Uterus (tissue), 4 donors: ENCODE data around the gene CDX1. TPM values are rescaled to one million over a fixed set of nuclear protein-coding genes. Genes with fewer than 3 reads are reported as not detected.

Source experiments
- DNase-seq, 2 donors: peaks; one replicate each; pipeline ENCODE4 v3.0.0-alpha.2; 2019 to 2020
- H3K27ac ChIP-seq, 2 donors: fragments of 200-600 bp; sonication (generic); 1 replicate in 1 of 2; 2 replicates in 1 of 2; pipeline ENCODE4 v1.5.1; 2016 to 2018
- H3K27me3 ChIP-seq, 2 donors: fragments of 200-600 bp; sonication (generic); one replicate each; pipeline ENCODE4 v1.5.1; 2018 to 2019; ENCODE audit warnings: control low read depth in 1 of 2
- H3K36me3 ChIP-seq, 2 donors: fragments of 200-600 bp; sonication (generic); one replicate each; pipeline ENCODE4 v1.5.1; 2019; ENCODE audit warnings: control low read depth in 1 of 2
- H3K4me1 ChIP-seq, 2 donors: fragments of 200-600 bp; sonication (generic); one replicate each; pipeline ENCODE4 v1.5.1; 2018 to 2019; ENCODE audit warnings: control low read depth in 1 of 2
- H3K4me3 ChIP-seq, 2 donors: fragments of 200-600 bp; sonication (generic); 1 replicate in 1 of 2; 2 replicates in 1 of 2; pipeline ENCODE4 v1.5.1; 2018 to 2019; ENCODE audit warnings: mild to moderate bottlenecking in 1 of 2
- H3K9me3 ChIP-seq, 2 donors: fragments of 200-600 bp; sonication (generic); one replicate each; pipeline ENCODE4 v1.5.1; 2019; ENCODE audit warnings: control low read depth in 1 of 2
- CTCF ChIP-seq, 4 experiments: fragments of 200-600 bp in 2 of 4; fragments of 450-650 bp in 2 of 4; sonication (generic) in 2 of 4; IDR thresholded peaks; one replicate each; pipeline ENCODE4 v1.5.1; 2016 to 2019; ENCODE audit warnings: antibody characterized with exemption in 4 of 4, mild to moderate bottlenecking in 2 of 4, moderate library complexity in 1 of 4
- POLR2A ChIP-seq, 2 donors: fragments of 450-650 bp; IDR thresholded peaks; one replicate each; pipeline ENCODE4 v1.6.1; 2016; ENCODE audit warnings: antibody characterized with exemption in 2 of 2, mild to moderate bottlenecking in 1 of 2, moderate library complexity in 1 of 2
- intact Hi-C: fragments of 100-400 bp; cut with DNase I; formaldehyde crosslinking; loops from one replicate; pipeline ENCODE4 v1.15.1; 2023; ENCODE audit warnings: low total_unique reads
- total RNA-seq, 4 donors: library from RNA; depleted of rRNA in 3 of 4; stranded (reverse); fragments of >200 nt in 3 of 4; gene quantifications; one replicate each; pipeline versions ENCODE4 v1.1.0 to v1.2.4, GENCODE V29; 2014 to 2023
- donor health status: DM: yes; HTN: yes; CAD: no.

Gene CDX1
- total RNA-seq, 4 donors from 2014 or later, result 0.29 to 0.77 (median 0.38) TPM

GRCh38 chr5:150195736-150196485 lies 29.3 kb downstream of the CDX1 start:
- H3K36me3 ChIP-seq, result no peaks in the 10 kb centered on the region
- no peaks in the 10 kb centered on the region for H3K4me1 ChIP-seq
- H3K4me3 ChIP-seq, result no peak overlapping the region
- TF ChIP-seq CTCF (IDR thresholded peaks at IDR 0.05) (no peak), POLR2A (IDR thresholded peaks at IDR 0.05) (no peak)
- DNase-seq, result no peak
- no peaks in the 10 kb centered on the region for H3K9me3 ChIP-seq
- intact Hi-C loops, result no loop called here
- H3K27ac ChIP-seq, result no peak overlapping the region
- no peaks in the 10 kb centered on the region for H3K27me3 ChIP-seq

DNA sequence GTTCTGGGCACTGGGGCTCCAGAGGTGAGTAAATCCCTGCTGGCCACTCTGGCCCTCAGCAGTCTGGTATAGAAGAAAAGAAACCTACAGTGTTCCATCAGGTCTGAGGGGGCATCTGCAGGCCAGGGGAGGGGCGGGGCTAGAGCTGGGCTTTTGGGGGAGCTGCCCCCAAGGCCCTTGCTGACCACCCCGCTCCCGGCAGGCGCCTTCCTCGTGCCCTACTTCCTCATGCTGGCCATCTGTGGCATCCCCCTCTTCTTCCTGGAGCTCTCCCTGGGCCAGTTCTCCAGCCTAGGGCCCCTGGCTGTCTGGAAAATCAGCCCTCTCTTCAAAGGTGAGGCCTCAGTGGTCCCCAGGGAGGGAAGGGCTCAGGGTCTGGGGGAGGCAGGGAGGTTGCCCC lies 29.9 kb downstream of the CDX1 start:
- no peak for TF ChIP-seq POLR2A (IDR thresholded peaks at IDR 0.05)
- TF ChIP-seq CTCF (IDR thresholded peaks at IDR 0.05), result no peak

GRCh38 chr5:150196986-150197385 lies 30.4 kb downstream of the CDX1 start:
- no peak for TF ChIP-seq CTCF (IDR thresholded peaks at IDR 0.05)
- intact Hi-C loops, result no loop called here

More for the DNA sequence above, 29.9 kb downstream of the CDX1 start:
- H3K27me3 ChIP-seq, result no peaks in the 10 kb centered on the region
- H3K9me3 ChIP-seq, result no peaks in the 10 kb centered on the region
- DNase-seq, result no peak
- no peak overlapping the region for H3K27ac ChIP-seq
- intact Hi-C loops, result no loop called here
- no peaks in the 10 kb centered on the region for H3K4me1 ChIP-seq
- no peaks in the 10 kb centered on the region for H3K36me3 ChIP-seq
- no peak overlapping the region for H3K4me3 ChIP-seq

GRCh38 chr5:150197476-150197875 lies 30.9 kb downstream of the CDX1 start:
- intact Hi-C loops, result no loop called here
- Histone ChIP-seq H3K27ac (no peak overlapping the region), H3K9me3 (no peaks in the 10 kb centered on the region), H3K36me3 (no peaks in the 10 kb centered on the region), H3K4me1 (no peaks in the 10 kb centered on the region), H3K4me3 (no peak overlapping the region), H3K27me3 (no peaks in the 10 kb centered on the region)
- no peak for DNase-seq
- TF ChIP-seq POLR2A (IDR thresholded peaks at IDR 0.05) (no peak), CTCF (IDR thresholded peaks at IDR 0.05) (no peak)

More at GRCh38 chr5:150196986-150197385, 30.4 kb downstream of the CDX1 start:
- Histone ChIP-seq H3K4me1 (no peaks in the 10 kb centered on the region), H3K4me3 (no peak overlapping the region), H3K36me3 (no peaks in the 10 kb centered on the region), H3K9me3 (no peaks in the 10 kb centered on the region), H3K27me3 (no peaks in the 10 kb centered on the region), H3K27ac (no peak overlapping the region)
- DNase-seq, result no peak

- TF ChIP-seq CTCF (IDR thresholded peaks at IDR 0.05) (no peak), POLR2A (IDR thresholded peaks at IDR 0.05) (no peak)
- no peaks in the 10 kb centered on the region for H3K9me3 ChIP-seq
- intact Hi-C loops, result no loop called here
- no peaks in the 10 kb centered on the region for H3K36me3 ChIP-seq
- DNase-seq, result no peak
- H3K27ac ChIP-seq, result no peak overlapping the region
- no peaks in the 10 kb centered on the region for H3K4me1 ChIP-seq
- H3K27me3 ChIP-seq, result no peaks in the 10 kb centered on the region
- H3K4me3 ChIP-seq, result no peak overlapping the region
Measured at GRCh38 chr5:150202501-150202900, 35.9 kb downstream of the CDX1 start.
